ENCODE measurements around the gene FAM111A. TPM values are rescaled to one million over a fixed set of nuclear protein-coding genes. Genes with fewer than 3 reads are reported as not detected.

The FAM111A gene
- total and polyA plus RNA-seq, 9 of the 15 experiments (the other 6 are each of a cell fraction or from before 2014, with no cell fraction given) = 14.8 to 30.6 (median 20.1) TPM

DNA sequence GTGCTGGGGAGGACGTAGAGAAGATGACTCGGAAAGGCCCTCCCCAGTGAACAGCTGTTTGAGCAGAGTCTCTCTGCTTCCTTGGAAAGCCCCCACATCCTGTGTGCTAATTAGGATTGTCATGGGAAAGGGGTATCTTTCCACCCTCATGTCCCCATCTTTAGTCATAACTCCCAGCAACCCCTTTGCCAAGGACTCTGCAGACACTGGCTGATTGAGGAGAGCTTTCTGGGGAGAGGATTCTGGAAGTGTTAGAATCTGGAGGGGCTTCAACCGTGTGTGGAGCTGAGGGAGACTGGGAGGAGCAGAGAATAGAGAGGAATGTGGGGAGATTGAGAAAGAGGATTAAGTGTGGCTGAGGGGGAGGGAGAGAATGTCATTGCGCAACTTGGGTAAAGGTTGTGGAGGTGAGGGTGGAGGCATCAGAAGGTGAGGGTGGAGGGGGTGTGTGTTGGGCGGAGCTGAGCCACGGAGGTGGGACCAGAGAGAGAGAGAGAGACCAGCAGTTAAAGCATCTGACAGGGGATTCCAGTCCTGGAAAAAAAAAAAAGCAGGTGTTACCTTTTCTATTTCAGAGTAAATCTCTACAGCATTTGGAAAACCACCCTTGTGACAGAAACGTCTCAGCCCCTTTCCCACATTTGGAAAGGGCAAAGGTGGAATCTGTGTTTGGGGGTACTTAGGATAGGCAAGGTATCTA, 31.5 kb downstream of the FAM111A start:
- H3K4me3 ChIP-seq = no peak overlapping the region
- peaks cover 14 to 32% of the 10 kb centered on the region in 2 experiments for H3K27me3 ChIP-seq (ENCODE audit: control insufficient read depth in 2 of 2, insufficient read depth in 2 of 2, low read length in 2 of 2)
- H2AFZ ChIP-seq (ENCODE audit: low read depth, low read length) = no peak overlapping the region
- no peak for FAIRE-seq
- intact Hi-C loops (cut with micrococcal nuclease) (loop anchor here (5.0 kb wide), 1 partner anchor 628 kb away; no protein-coding TSS in a partner anchor), in situ Hi-C loops (cut with MboI) (loop anchor here (10.0 kb wide), 1 partner anchor 251 kb away; the partner anchor contains the start of gene OR5A2)
- H3K9ac ChIP-seq (ENCODE audit: insufficient read depth in 1 of 2, low read depth in 2 of 2, low read length in 2 of 2) = no peak overlapping the region
- H4K20me1 ChIP-seq (replicated peaks; ENCODE audit: control insufficient read depth, insufficient read depth, low read length) = no peaks in the 10 kb centered on the region; the same call in 1 of the 2 replicates
- no peaks in the 10 kb centered on the region for H3K9me3 ChIP-seq (replicated peaks; ENCODE audit: control insufficient read depth, insufficient read depth, low read depth, low read length)
- no peak for ATAC-seq
- no TSS peak for BruUV-seq (replicated peaks)
- H3K4me1 ChIP-seq (replicated peaks in 1 of 2; ENCODE audit: control insufficient read depth in 2 of 2, insufficient read depth in 2 of 2, low read length in 2 of 2) = peaks cover 0 to 20% of the 10 kb centered on the region in 2 experiments; a peak in 3 of 5 replicates
- H3K9me1 ChIP-seq (ENCODE audit: control insufficient read depth, insufficient read depth, low read length) = no peaks in the 10 kb centered on the region
- no peak for DNase-seq (ENCODE audit: extremely low read depth in 1 of 4, low spot score in 3 of 4)
- H3K27ac ChIP-seq (ENCODE audit: extremely low read depth, low read depth, low read length) = no peak overlapping the region
- no peaks in the 10 kb centered on the region for H3K36me3 ChIP-seq (ENCODE audit: control insufficient read depth, insufficient read depth, low read length)
- ChIA-PET POLR2A (interaction anchor here (0.7 to 0.9 kb wide), 2 partner anchors 269 to 351 kb away, joined by 3 read pairs; no protein-coding TSS in a partner anchor), CTCF (ENCODE audit: low intra/inter-chr PET ratio) (no interaction called here)
- TF ChIP-seq CEBPB (tag; IDR thresholded peaks at IDR 0.05) (peak; percentile 87), CEBPG (CRISPR knock-in tag; IDR thresholded peaks at IDR 0.05) (no peak), CEBPG (tag; conservative IDR thresholded peaks at IDR 0.05 in 1 of 2, IDR thresholded peaks at IDR 0.05 in 1 of 2) (peak; percentile 58 to 63; a peak in 3 of 4 replicates), EGR1 (conservative IDR thresholded peaks at IDR 0.05) (peak; percentile 21; the same call in 1 of the 2 replicates)
- TF ChIP-seq, protein P1, sequence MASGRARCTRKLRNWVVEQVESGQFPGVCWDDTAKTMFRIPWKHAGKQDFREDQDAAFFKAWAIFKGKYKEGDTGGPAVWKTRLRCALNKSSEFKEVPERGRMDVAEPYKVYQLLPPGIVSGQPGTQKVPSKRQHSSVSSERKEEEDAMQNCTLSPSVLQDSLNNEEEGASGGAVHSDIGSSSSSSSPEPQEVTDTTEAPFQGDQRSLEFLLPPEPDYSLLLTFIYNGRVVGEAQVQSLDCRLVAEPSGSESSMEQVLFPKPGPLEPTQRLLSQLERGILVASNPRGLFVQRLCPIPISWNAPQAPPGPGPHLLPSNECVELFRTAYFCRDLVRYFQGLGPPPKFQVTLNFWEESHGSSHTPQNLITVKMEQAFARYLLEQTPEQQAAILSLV (tag; IDR thresholded peaks at IDR 0.05) = peak; percentile 55; the same call in 1 of the 2 replicates
- TF ChIP-seq, protein P2, sequence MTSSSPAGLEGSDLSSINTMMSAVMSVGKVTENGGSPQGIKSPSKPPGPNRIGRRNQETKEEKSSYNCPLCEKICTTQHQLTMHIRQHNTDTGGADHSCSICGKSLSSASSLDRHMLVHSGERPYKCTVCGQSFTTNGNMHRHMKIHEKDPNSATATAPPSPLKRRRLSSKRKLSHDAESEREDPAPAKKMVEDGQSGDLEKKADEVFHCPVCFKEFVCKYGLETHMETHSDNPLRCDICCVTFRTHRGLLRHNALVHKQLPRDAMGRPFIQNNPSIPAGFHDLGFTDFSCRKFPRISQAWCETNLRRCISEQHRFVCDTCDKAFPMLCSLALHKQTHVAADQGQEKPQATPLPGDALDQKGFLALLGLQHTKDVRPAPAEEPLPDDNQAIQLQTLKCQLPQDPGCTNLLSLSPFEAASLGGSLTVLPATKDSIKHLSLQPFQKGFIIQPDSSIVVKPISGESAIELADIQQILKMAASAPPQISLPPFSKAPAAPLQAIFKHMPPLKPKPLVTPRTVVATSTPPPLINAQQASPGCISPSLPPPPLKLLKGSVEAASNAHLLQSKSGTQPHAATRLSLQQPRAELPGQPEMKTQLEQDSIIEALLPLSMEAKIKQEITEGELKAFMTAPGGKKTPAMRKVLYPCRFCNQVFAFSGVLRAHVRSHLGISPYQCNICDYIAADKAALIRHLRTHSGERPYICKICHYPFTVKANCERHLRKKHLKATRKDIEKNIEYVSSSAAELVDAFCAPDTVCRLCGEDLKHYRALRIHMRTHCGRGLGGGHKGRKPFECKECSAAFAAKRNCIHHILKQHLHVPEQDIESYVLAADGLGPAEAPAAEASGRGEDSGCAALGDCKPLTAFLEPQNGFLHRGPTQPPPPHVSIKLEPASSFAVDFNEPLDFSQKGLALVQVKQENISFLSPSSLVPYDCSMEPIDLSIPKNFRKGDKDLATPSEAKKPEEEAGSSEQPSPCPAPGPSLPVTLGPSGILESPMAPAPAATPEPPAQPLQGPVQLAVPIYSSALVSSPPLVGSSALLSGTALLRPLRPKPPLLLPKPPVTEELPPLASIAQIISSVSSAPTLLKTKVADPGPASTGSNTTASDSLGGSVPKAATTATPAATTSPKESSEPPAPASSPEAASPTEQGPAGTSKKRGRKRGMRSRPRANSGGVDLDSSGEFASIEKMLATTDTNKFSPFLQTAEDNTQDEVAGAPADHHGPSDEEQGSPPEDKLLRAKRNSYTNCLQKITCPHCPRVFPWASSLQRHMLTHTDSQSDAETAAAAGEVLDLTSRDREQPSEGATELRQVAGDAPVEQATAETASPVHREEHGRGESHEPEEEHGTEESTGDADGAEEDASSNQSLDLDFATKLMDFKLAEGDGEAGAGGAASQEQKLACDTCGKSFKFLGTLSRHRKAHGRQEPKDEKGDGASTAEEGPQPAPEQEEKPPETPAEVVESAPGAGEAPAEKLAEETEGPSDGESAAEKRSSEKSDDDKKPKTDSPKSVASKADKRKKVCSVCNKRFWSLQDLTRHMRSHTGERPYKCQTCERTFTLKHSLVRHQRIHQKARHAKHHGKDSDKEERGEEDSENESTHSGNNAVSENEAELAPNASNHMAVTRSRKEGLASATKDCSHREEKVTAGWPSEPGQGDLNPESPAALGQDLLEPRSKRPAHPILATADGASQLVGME (CRISPR knock-in tag; IDR thresholded peaks at IDR 0.05) = no peak
- H3K4me2 ChIP-seq (ENCODE audit: insufficient read depth, low read length) = no peak overlapping the region
- WGBS (ENCODE audit: insufficient coverage, low coverage, missing lambda C conversion rate) = 0% methylated on average over 7 of the region's 7 CpGs
- H3K79me2 ChIP-seq (ENCODE audit: control insufficient read depth, insufficient read depth, low read length) = no peaks in the 10 kb centered on the region
